ENCODE results near the gene SCN8A.

Gene SCN8A

GRCh38 chr12:51832354-51833107 lies 241.5 kb downstream of the SCN8A start:
- no peaks in the 10 kb centered on the region for H3K36me3 ChIP-seq (ENCODE audit: insufficient read depth, low read length)
- H3K4me3 ChIP-seq (ENCODE audit: low read depth, low read length) = no peak overlapping the region
- no peak overlapping the region for H2AFZ ChIP-seq (ENCODE audit: low read length, unreplicated experiment)
- peaks cover 43% of the 10 kb centered on the region for H3K27me3 ChIP-seq (ENCODE audit: insufficient read depth, low read length)
- H3K4me1 ChIP-seq (ENCODE audit: control insufficient read depth, insufficient read depth, low read length, unreplicated experiment) = peaks cover 6% of the 10 kb centered on the region
- H3K27ac ChIP-seq (ENCODE audit: low read depth, low read length) = no peak overlapping the region
- no peaks in the 10 kb centered on the region for H3K79me2 ChIP-seq (ENCODE audit: control insufficient read depth, insufficient read depth, low read length, unreplicated experiment)

- Histone ChIP-seq H3K27me3 (ENCODE audit: insufficient read depth, low read length) (peaks cover 53% of the 10 kb centered on the region), H3K27ac (ENCODE audit: low read depth, low read length) (no peak overlapping the region), H3K4me1 (ENCODE audit: control insufficient read depth, insufficient read depth, low read length, unreplicated experiment) (no peaks in the 10 kb centered on the region)
These were observed 242.6 kb downstream of the SCN8A start for GRCh38 chr12:51833448-51834227.

GRCh38 chr12:51834411-51834810 lies 243.4 kb downstream of the SCN8A start:
- Histone ChIP-seq H3K36me3 (ENCODE audit: insufficient read depth, low read length) (no peaks in the 10 kb centered on the region), H3K4me1 (ENCODE audit: control insufficient read depth, insufficient read depth, low read length, unreplicated experiment) (no peaks in the 10 kb centered on the region), H3K79me2 (ENCODE audit: control insufficient read depth, insufficient read depth, low read length, unreplicated experiment) (no peaks in the 10 kb centered on the region), H3K27ac (ENCODE audit: low read depth, low read length) (no peak overlapping the region), H3K4me3 (ENCODE audit: low read depth, low read length) (no peak overlapping the region), H3K27me3 (ENCODE audit: insufficient read depth, low read length) (peaks cover 59% of the 10 kb centered on the region), H2AFZ (ENCODE audit: low read length, unreplicated experiment) (no peak overlapping the region)

More at GRCh38 chr12:51833448-51834227, 242.6 kb downstream of the SCN8A start:
- no peaks in the 10 kb centered on the region for H3K79me2 ChIP-seq (ENCODE audit: control insufficient read depth, insufficient read depth, low read length, unreplicated experiment)
- H3K4me3 ChIP-seq (ENCODE audit: low read depth, low read length) = no peak overlapping the region
- no peak overlapping the region for H2AFZ ChIP-seq (ENCODE audit: low read length, unreplicated experiment)
- no peaks in the 10 kb centered on the region for H3K36me3 ChIP-seq (ENCODE audit: insufficient read depth, low read length)

GRCh38 chr12:51836041-51836826 lies 245.2 kb downstream of the SCN8A start:
- Histone ChIP-seq H3K27ac (ENCODE audit: low read depth, low read length) (no peak overlapping the region), H3K36me3 (ENCODE audit: insufficient read depth, low read length) (no peaks in the 10 kb centered on the region), H2AFZ (ENCODE audit: low read length, unreplicated experiment) (no peak overlapping the region), H3K4me1 (ENCODE audit: control insufficient read depth, insufficient read depth, low read length, unreplicated experiment) (no peaks in the 10 kb centered on the region), H3K27me3 (ENCODE audit: insufficient read depth, low read length) (peaks cover 70% of the 10 kb centered on the region), H3K4me3 (ENCODE audit: low read depth, low read length) (no peak overlapping the region), H3K79me2 (ENCODE audit: control insufficient read depth, insufficient read depth, low read length, unreplicated experiment) (no peaks in the 10 kb centered on the region)

- Histone ChIP-seq H3K27ac (ENCODE audit: low read depth, low read length) (no peak overlapping the region), H2AFZ (ENCODE audit: low read length, unreplicated experiment) (no peak overlapping the region), H3K36me3 (ENCODE audit: insufficient read depth, low read length) (no peaks in the 10 kb centered on the region), H3K79me2 (ENCODE audit: control insufficient read depth, insufficient read depth, low read length, unreplicated experiment) (no peaks in the 10 kb centered on the region), H3K4me3 (ENCODE audit: low read depth, low read length) (no peak overlapping the region), H3K27me3 (ENCODE audit: insufficient read depth, low read length) (peaks cover 71% of the 10 kb centered on the region), H3K4me1 (ENCODE audit: control insufficient read depth, insufficient read depth, low read length, unreplicated experiment) (no peaks in the 10 kb centered on the region)
These were observed 245.8 kb downstream of the SCN8A start for GRCh38 chr12:51836827-51837173.

- Histone ChIP-seq H3K4me1 (ENCODE audit: control insufficient read depth, insufficient read depth, low read length, unreplicated experiment) (no peaks in the 10 kb centered on the region), H2AFZ (ENCODE audit: low read length, unreplicated experiment) (no peak overlapping the region), H3K79me2 (ENCODE audit: control insufficient read depth, insufficient read depth, low read length, unreplicated experiment) (no peaks in the 10 kb centered on the region), H3K27me3 (ENCODE audit: insufficient read depth, low read length) (peaks cover 74% of the 10 kb centered on the region), H3K36me3 (ENCODE audit: insufficient read depth, low read length) (no peaks in the 10 kb centered on the region), H3K27ac (ENCODE audit: low read depth, low read length) (no peak overlapping the region), H3K4me3 (ENCODE audit: low read depth, low read length) (no peak overlapping the region)
These were observed 246.3 kb downstream of the SCN8A start for GRCh38 chr12:51837286-51837685.

GRCh38 chr12:51838036-51838435 lies 247.0 kb downstream of the SCN8A start:
- Histone ChIP-seq H3K4me1 (ENCODE audit: control insufficient read depth, insufficient read depth, low read length, unreplicated experiment) (no peaks in the 10 kb centered on the region), H3K36me3 (ENCODE audit: insufficient read depth, low read length) (no peaks in the 10 kb centered on the region), H3K79me2 (ENCODE audit: control insufficient read depth, insufficient read depth, low read length, unreplicated experiment) (no peaks in the 10 kb centered on the region), H3K4me3 (ENCODE audit: low read depth, low read length) (no peak overlapping the region), H2AFZ (ENCODE audit: low read length, unreplicated experiment) (no peak overlapping the region), H3K27ac (ENCODE audit: low read depth, low read length) (no peak overlapping the region), H3K27me3 (ENCODE audit: insufficient read depth, low read length) (peaks cover 74% of the 10 kb centered on the region)

GRCh38 chr12:51838762-51839161 lies 247.7 kb downstream of the SCN8A start:
- Histone ChIP-seq H3K36me3 (ENCODE audit: insufficient read depth, low read length) (no peaks in the 10 kb centered on the region), H3K4me1 (ENCODE audit: control insufficient read depth, insufficient read depth, low read length, unreplicated experiment) (no peaks in the 10 kb centered on the region), H3K27ac (ENCODE audit: low read depth, low read length) (no peak overlapping the region), H3K27me3 (ENCODE audit: insufficient read depth, low read length) (peaks cover 71% of the 10 kb centered on the region), H2AFZ (ENCODE audit: low read length, unreplicated experiment) (no peak overlapping the region), H3K4me3 (ENCODE audit: low read depth, low read length) (no peak overlapping the region), H3K79me2 (ENCODE audit: control insufficient read depth, insufficient read depth, low read length, unreplicated experiment) (no peaks in the 10 kb centered on the region)

GRCh38 chr12:51839310-51839947 lies 248.4 kb downstream of the SCN8A start:
- Histone ChIP-seq H3K79me2 (ENCODE audit: control insufficient read depth, insufficient read depth, low read length, unreplicated experiment) (no peaks in the 10 kb centered on the region), H3K4me3 (ENCODE audit: low read depth, low read length) (no peak overlapping the region), H3K4me1 (ENCODE audit: control insufficient read depth, insufficient read depth, low read length, unreplicated experiment) (no peaks in the 10 kb centered on the region), H2AFZ (ENCODE audit: low read length, unreplicated experiment) (no peak overlapping the region), H3K27ac (ENCODE audit: low read depth, low read length) (no peak overlapping the region), H3K27me3 (ENCODE audit: insufficient read depth, low read length) (peaks cover 71% of the 10 kb centered on the region), H3K36me3 (ENCODE audit: insufficient read depth, low read length) (no peaks in the 10 kb centered on the region)

- H3K36me3 ChIP-seq (ENCODE audit: insufficient read depth, low read length) = no peaks in the 10 kb centered on the region
- H3K4me1 ChIP-seq (ENCODE audit: control insufficient read depth, insufficient read depth, low read length, unreplicated experiment) = no peaks in the 10 kb centered on the region
- H3K4me3 ChIP-seq (ENCODE audit: low read depth, low read length) = no peak overlapping the region
- no peak overlapping the region for H2AFZ ChIP-seq (ENCODE audit: low read length, unreplicated experiment)
- no peaks in the 10 kb centered on the region for H3K79me2 ChIP-seq (ENCODE audit: control insufficient read depth, insufficient read depth, low read length, unreplicated experiment)
- H3K27me3 ChIP-seq (ENCODE audit: insufficient read depth, low read length) = peaks cover 77% of the 10 kb centered on the region
- no peak overlapping the region for H3K27ac ChIP-seq (ENCODE audit: low read depth, low read length)
These were observed 249.9 kb downstream of the SCN8A start for GRCh38 chr12:51840966-51841365.

Measured in ACC112 (cell line).